ENCODE measurements around the gene RECK.
"Not testable (repeated sequence)": the region's sequence is repeated elsewhere in the genome, so short reads cannot be mapped to it uniquely, and the experiment has no call there.

RECK gene

DNA sequence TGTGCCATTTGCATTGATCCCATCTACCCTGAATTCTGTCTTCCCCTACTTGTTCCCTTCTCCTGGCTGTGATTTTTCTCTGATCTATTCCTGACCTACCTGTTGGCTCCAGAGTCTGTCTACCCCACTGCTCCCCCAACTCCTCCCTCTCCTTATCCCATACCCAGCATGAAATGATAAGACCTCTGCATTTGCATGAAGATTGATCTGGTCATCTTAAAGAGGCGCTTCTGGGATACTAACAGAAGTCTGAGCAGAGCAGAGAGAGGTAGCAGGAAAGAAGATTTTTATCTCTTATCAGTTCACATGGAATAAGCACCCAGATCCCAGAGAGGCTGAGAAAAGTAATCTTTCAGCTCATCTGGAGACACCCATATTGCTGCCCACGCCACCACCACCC, 81.5 kb downstream of the RECK start:
- DNase-seq (ENCODE audit: low read depth in 2 of 2), result no peak

DNA sequence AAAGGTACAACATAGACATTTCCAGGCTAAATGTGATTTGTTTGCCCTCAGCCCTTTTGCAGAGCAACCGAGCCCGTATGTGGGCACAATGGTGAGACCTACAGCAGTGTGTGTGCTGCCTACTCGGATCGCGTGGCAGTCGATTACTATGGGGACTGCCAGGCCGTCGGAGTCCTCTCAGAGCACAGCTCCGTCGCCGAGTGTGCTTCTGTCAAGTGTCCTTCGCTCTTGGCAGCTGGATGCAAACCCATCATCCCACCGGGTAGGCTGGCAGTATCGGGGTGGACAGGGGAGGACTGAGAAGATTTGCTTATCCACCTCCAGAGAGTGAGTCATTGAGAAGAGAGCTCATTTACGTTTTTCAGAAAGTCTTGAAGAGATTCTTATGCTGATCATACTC, 82.0 kb downstream of the RECK start:
- DNase-seq (ENCODE audit: low read depth in 2 of 2), result no peak

DNA sequence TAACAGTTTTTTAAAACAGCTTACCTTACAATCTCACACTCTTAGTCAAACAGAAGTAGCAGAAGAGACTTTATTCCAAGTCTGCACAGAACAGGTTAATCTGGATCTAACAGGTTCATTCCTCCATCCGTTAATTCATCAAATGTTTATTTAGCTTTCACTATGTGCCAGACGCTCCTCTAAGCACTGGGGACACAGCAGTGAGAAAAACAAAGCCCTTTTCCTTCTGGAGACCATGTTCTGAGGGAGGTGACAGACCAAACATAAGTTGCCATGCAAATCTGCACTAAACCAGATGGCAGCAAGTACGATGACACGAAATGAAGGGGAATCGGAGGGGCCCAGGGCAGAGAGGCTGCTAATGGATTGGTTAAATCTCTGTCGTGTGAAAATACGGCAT, 82.8 kb downstream of the RECK start:
- no peak for DNase-seq (ENCODE audit: low read depth in 2 of 2)

DNA sequence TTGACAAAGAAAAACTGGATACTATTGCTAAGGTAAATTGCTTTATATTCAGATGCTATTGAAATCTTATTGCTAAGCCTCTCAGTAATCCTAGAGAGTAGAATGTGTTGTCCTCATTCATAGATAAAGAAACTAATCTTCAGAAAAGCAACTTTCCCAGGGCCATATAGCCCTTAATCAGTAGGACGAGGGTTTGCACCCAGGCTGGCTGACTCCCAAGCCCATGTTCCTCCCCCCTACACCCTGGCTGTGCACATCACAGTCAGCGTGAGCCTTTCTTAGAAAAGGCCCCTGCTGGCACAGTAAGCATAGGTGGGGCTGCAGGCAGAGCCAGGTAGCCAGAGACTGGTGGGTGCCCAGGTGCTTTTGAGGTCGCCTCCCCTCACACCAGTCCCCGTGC, 84.0 kb downstream of the RECK start:
- no peak for DNase-seq (ENCODE audit: low read depth in 2 of 2)

DNA sequence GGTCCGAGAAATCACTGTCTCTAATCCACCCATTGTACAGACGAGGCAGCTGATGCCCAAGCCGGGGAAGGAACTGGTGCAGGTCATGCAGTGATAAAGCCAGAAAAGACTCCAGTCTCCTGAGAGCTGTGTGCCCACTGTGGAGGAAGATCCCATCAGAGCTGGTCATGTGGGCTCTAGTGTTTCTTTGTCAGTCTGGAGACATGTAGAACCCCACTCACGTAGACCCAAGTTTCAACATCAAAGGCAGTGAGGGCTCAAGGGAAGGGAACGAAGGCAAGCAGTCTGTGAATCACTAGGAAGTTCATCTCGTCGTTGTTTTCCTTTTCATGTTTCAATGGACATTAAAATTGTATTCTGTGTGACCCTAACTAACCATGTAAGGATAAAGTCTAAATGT, 85.3 kb downstream of the RECK start:
- DNase-seq (ENCODE audit: low read depth in 2 of 2), result no peak

DNA sequence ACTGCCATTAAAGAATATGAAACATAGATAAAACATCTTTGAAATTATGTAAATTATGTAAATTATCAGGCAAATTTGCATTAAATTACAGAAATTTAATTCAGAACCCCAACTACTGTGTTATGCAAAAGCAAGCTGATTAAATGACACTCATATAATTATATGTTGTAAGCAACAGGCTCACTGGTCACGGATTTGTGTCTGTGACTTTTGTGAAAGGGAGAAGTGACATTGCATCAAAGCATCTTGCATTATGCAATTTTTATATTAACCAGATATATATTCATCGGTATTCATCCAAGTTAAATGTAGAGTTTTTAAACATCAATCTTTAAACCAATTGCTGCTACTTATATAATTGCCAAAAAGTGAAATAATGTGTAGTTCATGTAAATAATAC, 86.8 kb downstream of the RECK start:
- DNase-seq (ENCODE audit: low read depth in 2 of 2), result no peak

DNA sequence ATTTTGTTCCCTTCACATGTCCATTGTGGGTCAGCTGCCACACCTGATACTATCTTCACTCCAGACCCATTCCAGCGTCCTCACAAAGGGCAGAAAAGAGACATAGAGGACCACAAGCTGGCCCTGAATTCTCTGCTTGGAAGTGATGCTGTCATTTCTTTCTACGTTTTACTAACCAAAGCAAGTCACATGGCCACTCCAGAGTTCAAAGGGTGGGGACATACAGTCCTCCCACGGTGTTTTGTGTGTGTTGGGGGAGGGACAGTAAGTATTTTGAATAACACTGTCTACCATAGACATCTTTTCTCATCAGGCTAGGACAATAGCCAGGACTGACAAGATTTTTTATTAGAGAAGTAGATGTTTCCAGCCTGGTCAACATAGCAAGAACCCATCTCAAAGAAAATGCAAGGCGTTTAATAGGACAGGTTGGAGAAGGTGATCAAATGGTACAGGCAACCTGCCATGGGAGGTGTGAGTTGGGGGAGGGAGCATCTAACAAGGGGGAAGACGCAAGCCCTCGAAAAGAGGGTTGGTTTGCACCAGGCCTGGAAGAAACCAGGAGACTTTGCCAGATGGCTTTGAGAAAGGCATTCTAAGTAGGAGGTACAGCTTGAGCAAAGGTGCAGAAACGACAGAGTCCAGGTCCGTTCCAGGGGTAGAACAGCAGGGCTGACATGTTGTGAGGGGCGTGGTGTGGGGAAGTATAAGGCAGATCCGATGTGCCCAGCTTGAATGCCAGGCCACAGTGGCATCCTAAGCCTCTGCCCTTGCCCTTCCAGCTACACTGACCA, 88.5 kb downstream of the RECK start:
- DNase-seq (ENCODE audit: low read depth in 2 of 2), result no peak

DNA sequence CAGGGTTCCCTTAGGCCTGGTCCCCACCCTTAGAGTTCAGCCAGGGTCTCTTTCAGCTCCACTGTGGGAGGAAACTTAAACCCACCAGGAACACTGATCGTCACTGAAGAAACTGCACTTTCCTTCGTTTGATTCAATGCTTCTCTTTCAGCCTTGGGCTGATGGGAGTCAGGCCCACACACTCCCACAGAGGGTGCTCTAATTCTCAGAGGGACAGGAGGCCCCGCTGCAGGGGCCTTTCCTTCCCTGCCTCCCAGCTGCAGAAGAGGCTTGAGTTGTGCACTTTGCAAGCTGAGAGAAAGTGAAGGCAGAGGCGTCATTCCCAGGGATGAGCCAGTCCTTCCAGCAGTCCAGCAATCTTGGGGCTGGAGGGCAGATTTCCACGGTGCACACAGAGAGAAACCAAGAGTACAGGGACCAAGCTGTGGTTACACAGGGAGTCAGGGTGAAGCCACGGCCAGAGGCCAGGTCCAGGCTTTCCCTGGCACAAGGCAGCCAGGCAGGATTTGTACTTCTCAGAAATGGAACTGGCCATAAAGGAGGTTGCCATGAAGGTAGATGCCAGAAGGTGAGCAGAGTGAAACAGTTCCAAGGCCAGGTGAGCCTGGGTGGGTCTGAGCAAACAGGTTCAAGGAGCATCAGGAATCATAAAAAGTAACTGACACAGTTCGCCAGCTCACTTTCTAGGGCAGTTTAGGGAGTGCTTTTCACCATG, 89.5 kb downstream of the RECK start:
- DNase-seq (ENCODE audit: low read depth in 2 of 2), result no peak

DNA sequence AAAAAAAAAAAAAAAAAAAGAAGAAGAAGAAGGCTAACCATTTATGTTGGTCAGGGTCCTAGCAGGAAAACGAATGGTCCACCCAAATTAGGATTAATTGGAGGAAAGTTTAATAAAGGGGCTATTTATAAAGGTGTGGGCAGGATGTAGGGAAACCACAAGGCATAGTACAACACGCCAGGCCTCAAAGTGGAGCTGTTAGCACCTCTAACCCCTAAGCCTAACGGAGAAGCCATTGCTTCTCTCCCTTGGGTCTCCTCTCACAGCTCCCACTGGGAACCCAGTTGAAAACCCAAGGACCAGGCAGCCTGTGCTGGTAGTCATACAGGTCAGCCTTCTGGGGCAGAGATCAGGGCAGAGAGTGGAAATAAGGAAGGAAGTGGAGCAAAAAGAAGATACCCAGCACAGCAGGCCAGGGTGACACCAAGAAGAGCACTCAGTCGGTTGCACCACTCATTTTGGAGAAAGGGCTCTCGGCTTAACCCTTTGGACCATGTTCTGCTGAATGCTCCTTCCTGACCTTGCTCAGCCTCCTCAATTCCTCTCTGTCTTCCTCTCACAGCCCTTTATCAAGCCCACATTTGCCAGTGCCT, 91.0 kb downstream of the RECK start:
- DNase-seq (ENCODE audit: low read depth in 2 of 2), result no peak

DNA sequence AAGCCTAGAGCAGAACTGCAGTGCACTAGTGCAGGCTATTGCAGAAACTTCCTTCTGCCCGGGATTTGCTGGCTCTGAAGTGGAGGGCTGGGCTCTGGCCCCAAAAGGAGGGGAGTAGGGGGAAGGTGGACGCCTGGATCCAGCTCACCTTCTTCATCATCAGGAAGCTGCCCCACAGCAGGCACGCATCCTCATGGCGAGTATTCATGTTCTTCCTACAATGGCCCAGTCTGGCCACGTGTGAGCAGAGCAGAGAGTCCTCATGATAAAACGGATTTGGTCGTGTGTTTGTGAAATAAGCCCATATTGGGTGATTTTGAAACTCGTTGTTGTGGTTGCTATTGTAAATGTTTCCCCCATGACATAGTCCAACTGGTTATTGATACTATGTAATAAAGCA, 91.6 kb downstream of the RECK start:
- DNase-seq (ENCODE audit: low read depth in 2 of 2), result no peak

DNA sequence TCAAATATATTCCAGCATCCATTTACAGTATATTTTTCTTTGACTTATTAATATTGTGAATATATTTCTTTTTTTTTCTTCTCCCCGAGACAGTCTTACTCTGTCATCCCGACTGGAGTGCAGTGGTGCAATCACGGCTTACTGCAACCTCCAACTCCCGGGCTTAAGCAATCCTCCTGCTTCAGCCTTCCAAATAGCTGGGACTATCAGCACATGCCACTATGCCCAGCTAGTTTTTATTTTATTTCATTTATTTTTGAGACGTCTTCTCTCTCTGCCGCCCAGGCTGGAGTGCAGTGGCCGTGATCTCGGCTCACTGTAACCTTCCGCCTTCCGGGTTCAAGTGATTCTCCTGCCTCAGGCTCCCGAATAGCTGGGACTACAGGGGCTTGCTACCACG, 92.4 kb downstream of the RECK start:
- DNase-seq (ENCODE audit: low read depth in 2 of 2), result no peak

DNA sequence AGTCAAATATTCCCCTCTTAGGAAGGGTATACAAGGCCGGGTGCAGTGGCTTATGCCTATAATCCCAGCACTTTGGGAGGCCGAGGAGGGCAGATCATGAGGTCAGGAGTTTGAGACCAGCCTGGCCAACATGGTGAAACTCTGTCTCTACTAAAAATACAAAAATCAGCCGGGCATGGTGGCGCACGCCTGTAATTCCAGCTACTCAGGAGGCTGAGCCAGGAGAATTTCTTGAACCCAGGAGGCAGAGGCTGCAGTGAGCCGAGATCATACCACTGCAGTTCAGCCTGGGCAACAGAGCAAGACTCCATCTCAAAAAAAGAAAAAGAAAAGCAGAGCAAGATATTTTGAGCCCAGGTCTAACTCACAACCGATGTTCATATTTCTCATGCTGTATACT, 95.0 kb downstream of the RECK start:
- not testable (repeated sequence) for DNase-seq (ENCODE audit: low read depth in 2 of 2)

DNA sequence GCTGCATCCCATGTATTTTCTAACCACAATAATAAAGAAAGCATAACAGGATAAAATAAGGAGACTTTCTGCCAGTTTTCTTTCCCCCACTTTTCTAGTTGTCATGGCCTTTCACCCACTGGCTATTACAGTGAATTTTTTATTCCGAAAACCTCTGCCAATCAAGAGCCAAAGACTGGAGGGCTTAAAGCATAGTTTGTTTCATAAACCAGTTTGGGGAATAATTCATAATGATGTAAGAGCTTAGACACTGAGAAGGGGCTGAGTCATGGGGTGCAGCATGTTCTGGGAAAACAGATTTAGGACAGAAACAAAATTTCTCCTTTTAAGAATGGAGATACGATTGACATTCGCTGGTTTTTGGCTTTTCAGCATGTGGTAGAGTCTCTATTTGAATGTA, 95.4 kb downstream of the RECK start:
- no peak for DNase-seq (ENCODE audit: low read depth in 2 of 2)

DNA sequence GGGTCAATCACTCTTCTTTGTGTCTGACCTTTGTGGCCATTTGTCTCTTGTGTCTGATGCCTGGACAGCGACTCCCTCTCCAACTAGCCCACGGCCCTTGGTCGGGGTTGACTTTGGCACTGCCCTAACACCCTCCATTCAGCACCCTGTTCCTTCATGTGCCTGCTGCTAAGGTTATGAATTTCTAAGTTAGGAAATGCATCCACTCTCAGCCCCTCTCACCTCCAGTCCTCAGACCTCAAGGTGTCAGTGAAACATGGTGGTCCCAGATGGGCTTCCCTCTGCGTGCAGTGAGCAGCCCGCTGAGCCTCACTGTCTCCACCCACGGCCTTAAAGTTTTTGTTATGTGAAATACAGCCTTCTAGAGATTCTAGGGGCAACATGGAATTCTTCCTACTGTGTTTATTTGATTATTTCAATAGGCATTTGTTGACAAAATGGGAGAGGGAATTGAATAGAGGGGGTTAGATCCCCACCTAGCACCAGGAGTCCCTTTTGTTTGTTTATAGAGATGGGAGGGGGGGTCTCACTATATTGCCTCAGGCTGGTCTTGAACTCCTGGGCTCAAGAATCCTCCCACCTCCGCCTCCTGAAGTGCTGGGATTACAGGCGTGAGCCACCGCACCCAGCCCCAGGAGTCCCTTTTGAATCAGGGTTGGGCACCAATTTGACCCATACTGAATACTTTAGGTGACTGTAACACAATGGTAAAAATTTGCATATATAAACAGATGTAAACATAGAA, 98.2 kb downstream of the RECK start:
- no peak for DNase-seq (ENCODE audit: low read depth in 2 of 2)

DNA sequence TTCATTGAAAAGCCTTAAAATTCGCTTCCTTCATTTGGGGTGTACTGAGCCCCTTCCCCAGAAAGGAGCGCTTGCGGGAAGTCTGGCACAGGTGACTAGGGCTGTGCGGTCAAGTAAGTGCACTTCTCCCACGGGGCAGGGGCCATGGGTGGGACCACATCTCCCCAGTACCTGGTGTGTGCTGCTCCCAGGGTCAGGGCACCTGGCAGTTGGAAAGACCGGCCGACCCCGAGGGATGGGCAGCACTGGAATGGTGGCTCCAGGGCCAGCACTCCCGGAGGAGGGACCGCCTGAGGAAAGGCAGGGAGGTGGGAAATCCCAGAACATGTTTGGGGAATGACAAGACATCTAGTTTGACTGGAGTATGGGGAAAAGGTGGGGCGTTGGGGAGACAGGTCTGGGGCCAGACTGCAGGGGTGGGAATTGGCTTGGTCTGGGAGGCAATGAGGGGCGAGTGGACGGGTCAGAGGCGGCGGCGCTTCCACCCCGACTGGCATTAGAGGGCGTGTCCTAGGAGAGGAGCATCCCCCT, 99.1 kb downstream of the RECK start:
- DNase-seq (ENCODE audit: low read depth in 2 of 2), result no peak

DNA sequence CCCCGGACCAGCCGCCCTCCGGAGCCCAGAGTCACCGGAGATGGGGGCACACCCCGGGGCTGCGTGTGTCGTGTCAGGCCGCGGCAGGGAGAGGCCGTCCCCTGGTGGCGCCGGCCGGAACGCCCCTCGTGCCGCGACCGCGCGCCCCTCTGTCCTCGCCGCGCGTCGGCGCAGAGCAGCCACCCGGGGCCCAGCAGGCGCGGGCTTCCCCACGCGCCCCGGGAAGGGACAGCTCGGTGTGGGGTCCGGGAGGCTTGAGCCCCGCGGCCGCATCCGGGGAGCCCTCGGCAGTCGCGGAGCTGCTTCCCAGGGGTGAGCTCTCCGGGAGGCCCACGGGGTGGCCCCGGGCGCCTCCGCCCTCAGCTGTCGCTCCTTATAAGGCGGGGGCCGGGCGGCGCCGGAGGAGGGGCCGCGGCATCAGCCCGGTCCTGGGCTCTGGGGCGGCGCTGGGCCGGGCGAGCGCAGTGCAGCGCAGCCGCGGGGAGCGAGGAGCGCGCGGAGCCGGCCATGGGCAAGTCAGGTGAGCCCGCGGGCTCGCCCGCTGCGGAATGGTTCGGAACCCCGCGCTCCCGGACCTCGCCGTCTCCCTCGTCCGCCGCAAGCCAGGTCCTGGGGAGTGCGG, 99.7 kb downstream of the RECK start, which contains the start of gene GLIPR2:
GLIPR2 (plus strand) TSS at position 462 of the 622 bp plus-strand sequence; CDS start at position 508, 46 bp downstream.
- peak; percentile 63 to 66 for DNase-seq (ENCODE audit: low read depth in 2 of 2)

DNA sequence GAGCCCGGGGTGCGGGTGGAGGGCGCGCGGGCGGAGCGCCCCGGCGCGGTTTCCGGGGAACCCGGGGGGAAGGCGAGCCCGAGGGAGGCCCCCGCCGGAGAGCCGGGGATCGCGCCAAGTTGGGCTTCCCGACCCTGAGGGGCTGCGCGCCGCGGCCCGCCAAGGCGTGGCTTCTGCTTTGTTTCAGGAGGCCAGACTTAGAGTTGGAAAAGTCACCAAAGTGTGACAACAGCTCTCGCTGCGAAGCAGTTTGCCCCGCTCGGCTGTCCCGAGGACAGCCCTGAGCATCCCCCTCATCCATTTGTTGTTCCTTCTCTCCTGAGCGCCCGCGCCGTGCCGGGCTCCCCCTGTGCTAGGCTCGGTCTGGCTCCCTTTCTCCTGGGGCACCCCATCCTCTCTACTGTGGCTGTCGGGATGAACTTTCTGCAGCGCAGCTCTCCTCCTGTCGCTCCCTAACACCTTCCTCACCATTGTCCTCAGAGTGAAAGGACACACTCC, 100.2 kb downstream of the RECK start:
- DNase-seq (ENCODE audit: low read depth in 2 of 2), result no peak

DNA sequence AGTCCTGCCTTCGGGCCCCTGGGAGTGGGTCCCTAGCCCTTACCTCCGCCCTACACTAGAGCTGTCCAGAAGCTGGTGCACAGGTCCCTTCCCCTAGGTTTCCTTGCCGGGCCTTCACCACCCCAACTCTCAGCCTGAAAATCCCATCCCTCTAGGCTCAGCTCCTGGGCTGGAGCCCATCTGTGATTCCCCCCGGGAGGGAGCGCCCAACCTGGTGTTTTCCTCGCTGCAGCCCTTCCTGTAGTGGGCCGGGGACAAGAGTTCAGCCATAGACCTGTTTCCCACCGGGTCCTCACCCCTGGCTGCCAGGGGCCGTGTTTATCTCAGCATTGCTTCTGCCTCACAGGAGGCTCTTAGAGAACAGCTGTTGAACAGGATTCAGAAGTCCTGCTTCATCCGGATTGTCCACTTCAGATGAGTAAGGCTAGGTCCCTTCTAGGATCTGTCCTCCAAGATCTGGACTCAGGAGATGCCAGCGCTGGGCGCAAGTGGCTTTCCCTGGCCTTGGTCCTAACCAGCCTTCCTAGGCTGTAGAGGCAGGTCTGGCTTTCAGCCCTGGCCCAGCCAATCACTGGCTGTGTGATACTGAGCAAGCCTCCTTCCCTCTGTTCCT, 100.8 kb downstream of the RECK start:
- DNase-seq (ENCODE audit: low read depth in 2 of 2), result no peak

DNA sequence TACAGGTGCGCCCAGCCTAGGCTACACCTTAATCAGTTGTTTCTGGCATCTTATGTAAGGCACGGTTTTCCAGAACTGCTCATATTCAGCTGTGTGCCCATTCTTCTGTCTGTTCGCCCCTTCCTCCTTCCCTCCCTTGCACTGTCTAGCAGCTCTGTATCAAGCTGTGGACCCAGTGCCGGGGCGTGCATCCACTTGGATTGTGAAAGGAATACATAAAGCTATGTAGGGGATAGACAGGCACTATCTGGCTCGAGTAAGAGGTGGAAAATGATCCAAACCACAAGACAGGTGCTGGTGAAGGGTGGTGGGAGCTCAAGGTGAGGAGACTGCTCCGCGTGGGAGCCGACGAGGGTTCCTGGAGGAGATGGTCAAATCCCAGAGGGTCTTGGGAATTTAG, 101.8 kb downstream of the RECK start:
- DNase-seq (ENCODE audit: low read depth in 2 of 2), result no peak

DNA sequence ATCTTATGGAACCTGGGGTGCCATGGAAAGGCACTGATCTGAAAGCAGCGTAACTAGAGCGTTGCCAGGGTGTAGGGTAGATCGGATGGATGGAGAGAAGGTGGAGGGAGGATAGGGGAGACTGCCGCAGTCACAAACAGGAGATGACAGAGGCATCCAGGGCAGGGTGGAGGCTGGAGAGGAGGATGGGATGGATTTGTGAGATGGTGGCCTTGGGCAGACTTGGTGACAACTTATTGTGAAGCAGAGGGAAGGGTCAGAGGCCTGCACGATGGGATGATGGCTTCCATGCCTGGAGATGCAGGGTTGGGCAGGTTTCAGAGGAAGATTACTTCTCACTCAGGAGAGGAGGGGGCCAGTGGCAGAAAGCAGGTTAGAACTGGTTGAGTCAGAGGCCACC, 102.2 kb downstream of the RECK start:
- DNase-seq (ENCODE audit: low read depth in 2 of 2), result no peak
